Measurements from ENCODE around the gene GPR55.
A peak's percentile ranks its signal among the peaks of the same experiment; 100 is the strongest.

The GPR55 gene

DNA sequence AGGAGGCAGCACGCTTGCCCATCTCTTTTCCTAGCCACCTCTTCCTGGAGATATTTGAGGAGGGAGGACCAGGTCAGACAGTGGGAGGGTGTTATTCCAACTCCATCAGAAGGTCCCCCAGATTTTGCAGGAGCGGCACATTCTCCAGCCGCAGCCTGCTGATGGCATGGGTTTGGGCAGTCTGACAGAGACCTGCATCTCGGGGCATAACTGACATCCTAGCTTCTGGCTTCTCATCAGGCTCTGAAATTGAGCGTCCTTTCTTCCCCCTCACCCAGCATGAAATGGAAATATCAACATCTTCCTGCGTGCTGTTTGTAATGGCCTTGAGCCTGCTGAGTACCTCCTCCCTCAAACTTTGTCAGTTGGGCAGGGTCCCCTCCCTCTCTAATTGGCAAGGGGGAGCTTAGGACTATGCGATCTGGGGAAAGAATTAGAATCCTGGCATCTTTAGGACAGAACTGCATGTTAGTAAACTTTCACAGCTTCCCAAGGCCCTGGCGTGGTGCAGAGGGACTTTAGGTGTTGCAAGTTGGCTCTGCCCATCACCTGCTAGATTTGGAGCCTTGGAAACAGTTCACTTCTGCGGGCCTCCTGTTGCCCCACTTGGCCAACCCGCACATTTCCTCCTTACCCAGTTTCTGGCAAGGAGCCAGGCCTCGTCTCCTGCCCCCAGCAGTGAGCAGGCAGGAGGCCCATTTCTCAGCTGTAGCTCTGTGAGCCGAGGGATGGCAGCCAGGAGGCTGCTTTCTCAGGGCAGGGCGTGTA, 58.1 kb downstream of the GPR55 start:
- TF ChIP-seq EZH2phosphoT487 (IDR thresholded peaks at IDR 0.05; ENCODE audit: low read length) = no peak
- TF ChIP-seq, protein P1, sequence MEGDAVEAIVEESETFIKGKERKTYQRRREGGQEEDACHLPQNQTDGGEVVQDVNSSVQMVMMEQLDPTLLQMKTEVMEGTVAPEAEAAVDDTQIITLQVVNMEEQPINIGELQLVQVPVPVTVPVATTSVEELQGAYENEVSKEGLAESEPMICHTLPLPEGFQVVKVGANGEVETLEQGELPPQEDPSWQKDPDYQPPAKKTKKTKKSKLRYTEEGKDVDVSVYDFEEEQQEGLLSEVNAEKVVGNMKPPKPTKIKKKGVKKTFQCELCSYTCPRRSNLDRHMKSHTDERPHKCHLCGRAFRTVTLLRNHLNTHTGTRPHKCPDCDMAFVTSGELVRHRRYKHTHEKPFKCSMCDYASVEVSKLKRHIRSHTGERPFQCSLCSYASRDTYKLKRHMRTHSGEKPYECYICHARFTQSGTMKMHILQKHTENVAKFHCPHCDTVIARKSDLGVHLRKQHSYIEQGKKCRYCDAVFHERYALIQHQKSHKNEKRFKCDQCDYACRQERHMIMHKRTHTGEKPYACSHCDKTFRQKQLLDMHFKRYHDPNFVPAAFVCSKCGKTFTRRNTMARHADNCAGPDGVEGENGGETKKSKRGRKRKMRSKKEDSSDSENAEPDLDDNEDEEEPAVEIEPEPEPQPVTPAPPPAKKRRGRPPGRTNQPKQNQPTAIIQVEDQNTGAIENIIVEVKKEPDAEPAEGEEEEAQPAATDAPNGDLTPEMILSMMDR (IDR thresholded peaks at IDR 0.05; ENCODE audit: low read length) = no peak
- TF ChIP-seq EZH2 (optimal IDR thresholded peaks at IDR 0.05; ENCODE audit: low read depth, low read length) = no peak
- H3K9ac ChIP-seq (ENCODE audit: low read length) = peak overlapping the region; percentile 91; the same call in 1 of the 2 replicates
- H3K9me2 ChIP-seq (replicated peaks; ENCODE audit: insufficient read depth, low read length) = no peaks in the 10 kb centered on the region
- peaks cover 66% of the 10 kb centered on the region for H3F3A ChIP-seq (ENCODE audit: insufficient read depth, low read length)
- peak; percentile 92 for DNase-seq
- H3K4me3 ChIP-seq (ENCODE audit: low read length) = peak overlapping the region; percentile 93
- no peak overlapping the region for H2AFZ ChIP-seq (ENCODE audit: low read length)
- no peaks in the 10 kb centered on the region for H3K9me3 ChIP-seq (replicated peaks; ENCODE audit: insufficient read depth, low read length)
- no peaks in the 10 kb centered on the region for H3K36me3 ChIP-seq (replicated peaks; ENCODE audit: insufficient read depth, low read length)
- H3K27me3 ChIP-seq (replicated peaks; ENCODE audit: insufficient read depth, low read length) = no peaks in the 10 kb centered on the region
- H3K4me2 ChIP-seq (ENCODE audit: low read depth, low read length) = peak overlapping the region; percentile 98
- H4K20me1 ChIP-seq (ENCODE audit: insufficient read depth, low read length) = no peaks in the 10 kb centered on the region
- peak overlapping the region; percentile 96; the same call in 1 of the 2 replicates for H3K27ac ChIP-seq (ENCODE audit: low read length)
- peaks cover 33% of the 10 kb centered on the region for H3K4me1 ChIP-seq (ENCODE audit: low read length)
- peaks cover 72% of the 10 kb centered on the region for H3K79me2 ChIP-seq (ENCODE audit: low read length)

DNA sequence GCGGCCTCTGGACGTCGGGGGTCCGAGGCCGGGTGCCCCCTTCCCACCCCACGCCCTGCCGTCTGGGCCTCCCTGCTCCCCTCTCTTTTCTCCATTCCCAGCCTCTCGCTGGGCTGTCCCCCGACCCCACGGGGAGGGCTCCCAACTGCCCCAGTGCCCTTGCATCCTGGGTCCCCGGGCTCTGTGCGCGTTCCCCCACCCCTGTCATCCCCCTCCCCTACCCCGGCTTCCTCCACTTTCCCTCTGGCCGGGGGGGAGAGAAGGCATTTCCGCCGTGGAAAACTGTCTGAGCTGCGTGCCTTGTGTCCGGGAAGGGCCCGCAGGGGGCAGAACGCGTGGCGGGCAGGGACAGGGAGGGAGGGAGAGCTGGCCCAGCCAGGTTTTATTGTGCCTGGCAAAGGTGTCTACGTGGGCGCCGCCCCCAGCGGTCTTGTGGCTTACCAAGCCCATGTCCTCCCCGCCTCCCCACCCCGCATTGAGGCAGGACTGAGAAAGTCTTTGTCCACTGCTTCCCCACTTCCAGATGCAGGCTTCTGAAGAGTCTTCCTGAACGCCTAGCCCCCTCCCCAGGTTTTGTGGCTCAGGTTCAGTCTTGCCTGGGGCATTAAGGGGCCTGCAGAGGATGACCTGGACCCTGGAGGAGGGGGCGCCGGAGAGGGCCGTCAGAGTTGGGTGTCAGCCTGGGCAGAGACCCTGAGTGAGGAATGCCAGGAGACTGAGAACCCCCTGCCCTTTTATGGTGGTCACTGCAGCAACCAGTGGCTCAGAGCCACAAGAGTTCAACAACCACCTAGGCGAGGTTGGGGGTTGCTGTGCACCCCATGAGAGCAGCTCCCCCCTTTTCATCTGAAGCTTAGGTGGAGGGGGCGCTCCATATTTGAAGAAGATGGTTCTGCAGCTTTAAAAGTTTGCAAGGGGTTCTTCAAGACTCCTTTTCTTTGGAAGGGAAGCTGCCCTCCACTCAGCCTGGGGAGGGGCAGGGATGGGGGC, 59.0 kb downstream of the GPR55 start:
- H3K36me3 ChIP-seq (replicated peaks; ENCODE audit: insufficient read depth, low read length) = no peaks in the 10 kb centered on the region
- H3F3A ChIP-seq (ENCODE audit: insufficient read depth, low read length) = peaks cover 57% of the 10 kb centered on the region
- peak overlapping the region; percentile 96 for H3K27ac ChIP-seq (ENCODE audit: low read length)
- no peaks in the 10 kb centered on the region for H4K20me1 ChIP-seq (ENCODE audit: insufficient read depth, low read length)
- peak overlapping the region; percentile 91 for H3K9ac ChIP-seq (ENCODE audit: low read length)
- peaks cover 31% of the 10 kb centered on the region for H3K4me1 ChIP-seq (ENCODE audit: low read length)
- peak; percentile 73 for DNase-seq
- peak overlapping the region; percentile 93 for H3K4me3 ChIP-seq (ENCODE audit: low read length)
- H3K9me3 ChIP-seq (replicated peaks; ENCODE audit: insufficient read depth, low read length) = no peaks in the 10 kb centered on the region
- H2AFZ ChIP-seq (ENCODE audit: low read length) = no peak overlapping the region
- H3K9me2 ChIP-seq (replicated peaks; ENCODE audit: insufficient read depth, low read length) = no peaks in the 10 kb centered on the region
- H3K79me2 ChIP-seq (ENCODE audit: low read length) = peaks cover 63% of the 10 kb centered on the region
- TF ChIP-seq EZH2 (optimal IDR thresholded peaks at IDR 0.05; ENCODE audit: low read depth, low read length) = no peak
- TF ChIP-seq, protein P1 (IDR thresholded peaks at IDR 0.05; ENCODE audit: low read length) = peak; percentile 13; the same call in 1 of the 2 replicates
- TF ChIP-seq EZH2phosphoT487 (IDR thresholded peaks at IDR 0.05; ENCODE audit: low read length) = no peak
- H3K4me2 ChIP-seq (ENCODE audit: low read depth, low read length) = peak overlapping the region; percentile 98
- H3K27me3 ChIP-seq (replicated peaks; ENCODE audit: insufficient read depth, low read length) = no peaks in the 10 kb centered on the region

DNA sequence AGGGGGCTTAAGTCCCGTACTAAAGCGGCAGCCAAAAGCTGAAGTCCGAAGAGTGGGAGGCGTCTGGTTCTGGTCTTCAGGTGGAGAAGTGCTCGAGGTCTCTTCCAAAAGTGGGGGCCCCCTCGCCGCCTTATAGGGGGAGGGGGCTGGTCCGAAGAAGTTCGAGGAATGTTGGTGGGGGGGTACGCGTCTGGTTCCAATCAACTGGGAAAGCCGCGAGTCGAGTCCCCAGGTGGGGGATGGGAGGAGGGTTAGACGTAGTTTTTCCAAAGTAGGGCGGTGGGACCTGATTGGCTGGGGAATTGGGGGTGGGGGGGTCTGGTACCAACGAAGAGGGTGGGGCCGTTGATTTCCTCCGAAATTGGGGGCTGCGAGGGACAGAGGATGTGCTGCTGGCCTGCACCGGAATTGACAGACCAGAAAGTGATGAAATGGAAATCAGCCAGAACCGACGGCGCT, 59.7 kb downstream of the GPR55 start:
- Histone ChIP-seq H3K9me2 (replicated peaks; ENCODE audit: insufficient read depth, low read length) (no peaks in the 10 kb centered on the region), H3K4me2 (ENCODE audit: low read depth, low read length) (peak overlapping the region; percentile 98), H4K20me1 (ENCODE audit: insufficient read depth, low read length) (no peaks in the 10 kb centered on the region), H3K9me3 (replicated peaks; ENCODE audit: insufficient read depth, low read length) (no peaks in the 10 kb centered on the region), H3K27me3 (replicated peaks; ENCODE audit: insufficient read depth, low read length) (no peaks in the 10 kb centered on the region), H3K79me2 (ENCODE audit: low read length) (peaks cover 56% of the 10 kb centered on the region), H3K4me1 (ENCODE audit: low read length) (peaks cover 27% of the 10 kb centered on the region), H2AFZ (ENCODE audit: low read length) (no peak overlapping the region), H3K9ac (ENCODE audit: low read length) (peak overlapping the region; percentile 91), H3K4me3 (ENCODE audit: low read length) (peak overlapping the region; percentile 93), H3K36me3 (replicated peaks; ENCODE audit: insufficient read depth, low read length) (no peaks in the 10 kb centered on the region), H3F3A (ENCODE audit: insufficient read depth, low read length) (peaks cover 50% of the 10 kb centered on the region), H3K27ac (ENCODE audit: low read length) (peak overlapping the region; percentile 96; the same call in 1 of the 2 replicates)
- TF ChIP-seq EZH2 (optimal IDR thresholded peaks at IDR 0.05; ENCODE audit: low read depth, low read length) = no peak
- TF ChIP-seq EZH2phosphoT487 (IDR thresholded peaks at IDR 0.05; ENCODE audit: low read length) = no peak
- TF ChIP-seq, protein P1 (IDR thresholded peaks at IDR 0.05; ENCODE audit: low read length) = no peak
- DNase-seq = peak; percentile 36
